HL-60 (cell line): ENCODE results near the gene TEX48.

Experiments
- CTCF ChIP-seq: IDR thresholded peaks from one replicate; pipeline ENCODE4 v1.5.1; 2011; ENCODE audit warnings: low read length, control low read depth, inconsistent platforms; ENCODE audit not compliant: insufficient read depth
- POLR2AphosphoS5 ChIP-seq: IDR thresholded peaks from 2 replicates; pipeline ENCODE4 v1.6.1; 2012; ENCODE audit warnings: low read depth

- TF ChIP-seq CTCF, result no peak
- no peak for TF ChIP-seq POLR2AphosphoS5
These were observed 40.0 kb downstream of the TEX48 start for GRCh38 chr9:114641967-114642366.
